ENCODE measurements around the gene COL9A3. TPM values are rescaled to one million over a fixed set of nuclear protein-coding genes. Genes with fewer than 3 reads are reported as not detected.

COL9A3 gene
- total and polyA plus RNA-seq, 2 of the 8 experiments (the other 6 are each of a cell fraction or from before 2014, with no cell fraction given), result 21.7 to 80.1 TPM

DNA sequence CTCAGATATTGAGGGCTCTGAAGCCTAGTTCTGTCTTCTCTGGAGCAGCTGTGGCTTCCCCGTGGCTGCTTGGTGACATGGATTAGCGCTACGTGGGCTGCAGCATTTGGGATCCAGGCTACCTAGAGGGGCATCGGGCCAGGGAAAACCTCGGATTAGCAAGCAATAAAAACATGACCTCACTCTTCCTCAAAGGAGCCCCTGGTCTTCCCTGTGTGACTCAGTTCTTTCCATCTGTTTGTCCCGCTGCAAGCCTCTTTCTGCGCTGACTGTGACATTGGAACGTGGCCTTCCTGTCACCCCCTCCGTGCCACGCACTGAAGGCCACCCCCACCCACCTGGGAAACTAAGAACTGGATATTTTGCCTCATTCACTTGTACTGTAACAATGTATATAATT lies 17.0 kb upstream of the COL9A3 start:
- H3K9me3 ChIP-seq (ENCODE audit: insufficient read depth in 2 of 2, low read depth in 1 of 2, low read length in 1 of 2), result no peaks in the 10 kb centered on the region
- H2AFZ ChIP-seq (ENCODE audit: low read length), result no peak overlapping the region
- H3K4ac ChIP-seq (replicated peaks; ENCODE audit: insufficient read length, low read depth, low read length), result no peak overlapping the region
- H3K9ac ChIP-seq (replicated peaks in 1 of 4; ENCODE audit: extremely low read depth in 1 of 4, low read depth in 3 of 4, low read length in 3 of 4), result no peak overlapping the region
- peaks cover 9% of the 10 kb centered on the region; the same call in 1 of the 2 replicates for H3K23me2 ChIP-seq (ENCODE audit: low read depth, low read length)
- no peak for FAIRE-seq
- H4K5ac ChIP-seq (ENCODE audit: insufficient read length, low read depth, low read length), result no peak overlapping the region
- no peak overlapping the region for H3K23ac ChIP-seq (ENCODE audit: insufficient read length)
- H3K4me1 ChIP-seq (replicated peaks in 1 of 4; ENCODE audit: control insufficient read depth in 3 of 4, insufficient read depth in 4 of 4, low read length in 3 of 4), result peaks cover 0 to 8% (median 1%) of the 10 kb centered on the region in 4 experiments; a peak in 2 of 7 replicates
- H3K79me2 ChIP-seq (ENCODE audit: control insufficient read depth in 1 of 2, insufficient read depth in 2 of 2, low read length in 2 of 2), result no peaks in the 10 kb centered on the region
- no peak overlapping the region for H3K18ac ChIP-seq (ENCODE audit: extremely low read depth, low read length)
- no peak overlapping the region for H3K4me3 ChIP-seq (ENCODE audit: extremely low read depth in 1 of 4, insufficient read depth in 2 of 4, low read depth in 3 of 4, low read length in 4 of 4)
- no peak overlapping the region for H2BK20ac ChIP-seq (ENCODE audit: low read length)
- H3K14ac ChIP-seq (ENCODE audit: insufficient read length), result no peak overlapping the region
- WGBS, 2 experiments (ENCODE audit: extremely low coverage in 1 of 2, insufficient coverage in 1 of 2, insufficient read length in 1 of 2, insufficient replicate concordance in 2 of 2, low coverage in 1 of 2, low lambda C conversion rate in 2 of 2, missing lambda C conversion rate in 1 of 2), result 99% methylated on average over 10 of the region's 10 CpGs; no CpG with 5 or more reads in 1 of the 2 experiments
- H3K4me2 ChIP-seq (ENCODE audit: insufficient read depth in 1 of 2, low read depth in 2 of 2, low read length in 2 of 2), result no peak overlapping the region
- DNase-seq (ENCODE audit: low read depth in 1 of 2, low spot score in 2 of 2), result no peak
- CTCF ChIA-PET (ENCODE audit: partially characterized antibody), result interaction anchor here (0.6 to 6.2 kb wide), 3 partner anchors 7 to 15 kb away, joined by 3 to 37 read pairs (median 3); no protein-coding TSS in a partner anchor
- no peak overlapping the region for H2BK15ac ChIP-seq (ENCODE audit: low read length)
- no peak overlapping the region for H3K56ac ChIP-seq (replicated peaks; ENCODE audit: insufficient read length, low read depth, low read length)
- H3K79me1 ChIP-seq (ENCODE audit: low read depth, low read length), result no peaks in the 10 kb centered on the region
- no peak overlapping the region; the same call in 1 of the 2 replicates for H2BK5ac ChIP-seq (ENCODE audit: low read depth, low read length)
- POLR2A ChIA-PET (ENCODE audit: partially characterized antibody), result no interaction called here
- H4K8ac ChIP-seq (ENCODE audit: extremely low read depth, insufficient read depth, low read length), result no peak overlapping the region
- H2AK5ac ChIP-seq (ENCODE audit: low read depth, low read length), result no peak overlapping the region
- H3K27me3 ChIP-seq (replicated peaks in 1 of 4; ENCODE audit: control insufficient read depth in 3 of 4, extremely low read depth in 1 of 4, insufficient read depth in 3 of 4, low read length in 3 of 4), result peaks cover 0 to 19% (median 12%) of the 10 kb centered on the region in 4 experiments; a peak in 5 of 7 replicates
- H3K27ac ChIP-seq (ENCODE audit: low read depth, low read length), result no peak overlapping the region
- no peak overlapping the region for H4K91ac ChIP-seq (replicated peaks; ENCODE audit: insufficient read length, low read length)
- H2BK120ac ChIP-seq (replicated peaks; ENCODE audit: low read depth, low read length), result no peak overlapping the region
- no peak overlapping the region for H2BK12ac ChIP-seq (ENCODE audit: low read depth, low read length)
- peaks cover 0 to 15% of the 10 kb centered on the region in 2 experiments for H4K20me1 ChIP-seq (replicated peaks in 1 of 2; ENCODE audit: control insufficient read depth in 1 of 2, insufficient read depth in 2 of 2, low read length in 2 of 2)
- peaks cover 2 to 26% (median 9%) of the 10 kb centered on the region in 4 experiments; a peak in 4 of 8 replicates for H3K36me3 ChIP-seq (ENCODE audit: control insufficient read depth in 2 of 4, insufficient read depth in 4 of 4, low read length in 3 of 4)
- TF ChIP-seq BRCA1 (IDR thresholded peaks at IDR 0.05; ENCODE audit: low read depth, low read length) (no peak), GTF2F1 (IDR thresholded peaks at IDR 0.05; ENCODE audit: borderline replicate concordance, low read depth, low read length) (no peak), KDM5A (IDR thresholded peaks at IDR 0.05; ENCODE audit: low read length) (no peak), EZH2 (IDR thresholded peaks at IDR 0.05; ENCODE audit: low read depth, low read length, severe bottlenecking) (no peak), SIRT6 (IDR thresholded peaks at IDR 0.05; ENCODE audit: low read length) (no peak), CREB1 (IDR thresholded peaks at IDR 0.05) (no peak), PHF8 (conservative IDR thresholded peaks at IDR 0.05; ENCODE audit: low read depth, low read length) (no peak), TAF7 (optimal IDR thresholded peaks at IDR 0.05; ENCODE audit: borderline replicate concordance, low read depth, low read length) (no peak), NANOG (IDR thresholded peaks at IDR 0.05; ENCODE audit: insufficient read depth, low read depth, low read length, poor library complexity, severe bottlenecking) (no peak), TEAD4 (IDR thresholded peaks at IDR 0.05; ENCODE audit: low read depth, low read length) (no peak), HDAC6 (IDR thresholded peaks at IDR 0.05; ENCODE audit: low read depth, low read length) (no peak), SP4 (IDR thresholded peaks at IDR 0.05; ENCODE audit: low read length) (no peak), SP2 (IDR thresholded peaks at IDR 0.05; ENCODE audit: low read length) (no peak)

All from H1 (cell line).